Endometrium (tissue), 2 donors: ENCODE measurements around the gene DROSHA.

Experiments used
- FAIRE-seq: peaks from 2 replicates; lab custom pipeline; 2012; peaks lifted over from hg19 to GRCh38; lab: Jason Lieb, UNC
- donor health status: control.
- donor health status: control.

Gene DROSHA

GRCh38 chr5:31464081-31464480 lies 67.8 kb downstream of the DROSHA start:
- no peak for FAIRE-seq

GRCh38 chr5:31463351-31463750 lies 68.5 kb downstream of the DROSHA start:
- FAIRE-seq, result no peak

GRCh38 chr5:31459594-31459993 lies 72.3 kb downstream of the DROSHA start:
- no peak for FAIRE-seq

GRCh38 chr5:31455172-31455571 lies 76.7 kb downstream of the DROSHA start:
- no peak for FAIRE-seq

GRCh38 chr5:31453522-31453921 lies 78.4 kb downstream of the DROSHA start:
- no peak for FAIRE-seq

GRCh38 chr5:31452314-31452713 lies 79.6 kb downstream of the DROSHA start:
- FAIRE-seq, result no peak

- FAIRE-seq, result no peak
These were observed 81.9 kb downstream of the DROSHA start for GRCh38 chr5:31449962-31450361.

GRCh38 chr5:31449174-31449573 lies 82.7 kb downstream of the DROSHA start:
- FAIRE-seq, result no peak

GRCh38 chr5:31445041-31445600 lies 86.8 kb downstream of the DROSHA start:
- FAIRE-seq, result no peak

- FAIRE-seq, result no peak
These were observed 88.3 kb downstream of the DROSHA start for GRCh38 chr5:31443572-31443971.

GRCh38 chr5:31442058-31442745 lies 89.7 kb downstream of the DROSHA start:
- FAIRE-seq, result peak; percentile 87

- no peak for FAIRE-seq
These were observed 95.0 kb downstream of the DROSHA start for GRCh38 chr5:31436851-31437250.

GRCh38 chr5:31435730-31436129 lies 96.2 kb downstream of the DROSHA start:
- FAIRE-seq, result no peak

GRCh38 chr5:31434898-31435297 lies 97.0 kb downstream of the DROSHA start:
- no peak for FAIRE-seq

GRCh38 chr5:31433229-31433628 lies 98.7 kb downstream of the DROSHA start:
- no peak for FAIRE-seq

GRCh38 chr5:31427724-31428309 lies 104.1 kb downstream of the DROSHA start:
- no peak for FAIRE-seq

GRCh38 chr5:31427013-31427723 lies 104.7 kb downstream of the DROSHA start:
- no peak for FAIRE-seq

- FAIRE-seq, result no peak
These were observed 109.9 kb downstream of the DROSHA start for GRCh38 chr5:31421806-31422586.

GRCh38 chr5:31417512-31417911 lies 114.4 kb downstream of the DROSHA start:
- FAIRE-seq, result no peak

GRCh38 chr5:31416547-31416946 lies 115.3 kb downstream of the DROSHA start:
- FAIRE-seq, result no peak

GRCh38 chr5:31415960-31416359 lies 115.9 kb downstream of the DROSHA start:
- no peak for FAIRE-seq
